ENCODE results near the gene MAP10. TPM values are rescaled to one million over a fixed set of nuclear protein-coding genes. Genes with fewer than 3 reads are reported as not detected.
"Not testable (repeated sequence)": the region's sequence is repeated elsewhere in the genome, so short reads cannot be mapped to it uniquely, and the experiment has no call there.

Gene MAP10, protein sequence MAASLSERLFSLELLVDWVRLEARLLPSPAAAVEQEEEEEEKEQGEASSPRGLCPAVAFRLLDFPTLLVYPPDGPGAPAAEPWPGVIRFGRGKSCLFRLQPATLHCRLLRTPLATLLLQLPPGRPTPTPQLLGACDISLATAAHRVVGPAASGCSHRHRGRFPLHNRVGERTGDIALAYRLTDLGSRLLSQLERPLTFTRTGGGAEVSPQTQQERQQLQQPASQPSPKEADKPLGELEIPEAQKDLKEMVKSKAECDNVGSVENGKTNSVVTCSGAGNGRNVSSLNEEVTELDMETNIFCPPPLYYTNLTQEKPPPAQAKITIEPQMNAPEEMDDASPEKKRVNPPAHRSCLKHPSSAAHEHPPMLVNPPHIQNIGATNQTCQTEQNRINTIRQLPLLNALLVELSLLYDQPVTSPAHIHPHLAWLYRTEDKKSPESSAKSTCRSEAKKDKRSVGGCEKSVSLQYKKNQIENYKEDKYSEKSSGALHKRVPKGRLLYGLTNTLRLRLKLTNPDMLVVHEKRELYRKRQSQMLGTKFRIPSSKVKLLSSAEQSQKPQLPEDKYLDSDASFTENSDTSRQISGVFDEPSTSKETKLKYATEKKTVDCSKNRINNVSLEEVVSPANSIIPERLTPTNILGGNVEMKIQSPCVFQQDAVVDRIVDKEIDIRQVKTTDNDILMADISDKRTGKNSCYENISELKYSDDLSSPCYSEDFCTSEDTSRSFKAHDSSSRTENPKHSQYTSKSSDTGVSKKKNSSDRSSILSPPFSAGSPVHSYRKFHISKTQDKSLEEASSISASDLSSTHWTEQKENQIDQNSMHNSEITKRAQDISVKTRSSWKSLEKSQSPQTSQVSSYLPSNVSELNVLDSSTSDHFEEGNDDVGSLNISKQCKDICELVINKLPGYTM
- polyA plus RNA-seq (ENCODE audit: insufficient read length) = 2.9 TPM

GRCh38 chr1:232805269-232806185 lies at the start of gene MAP10:
Gene MAP10, plus strand, starts transcription at chr1:232805416. Its CDS starts 34 bp downstream, at chr1:232805450.
- peak; percentile 73 for DNase-seq

GRCh38 chr1:232764458-232765251 lies 40.6 kb upstream of the MAP10 start:
- DNase-seq = no peak

- no peak for DNase-seq
Measured at GRCh38 chr1:232765542-232765941, 39.7 kb upstream of the MAP10 start.

DNA sequence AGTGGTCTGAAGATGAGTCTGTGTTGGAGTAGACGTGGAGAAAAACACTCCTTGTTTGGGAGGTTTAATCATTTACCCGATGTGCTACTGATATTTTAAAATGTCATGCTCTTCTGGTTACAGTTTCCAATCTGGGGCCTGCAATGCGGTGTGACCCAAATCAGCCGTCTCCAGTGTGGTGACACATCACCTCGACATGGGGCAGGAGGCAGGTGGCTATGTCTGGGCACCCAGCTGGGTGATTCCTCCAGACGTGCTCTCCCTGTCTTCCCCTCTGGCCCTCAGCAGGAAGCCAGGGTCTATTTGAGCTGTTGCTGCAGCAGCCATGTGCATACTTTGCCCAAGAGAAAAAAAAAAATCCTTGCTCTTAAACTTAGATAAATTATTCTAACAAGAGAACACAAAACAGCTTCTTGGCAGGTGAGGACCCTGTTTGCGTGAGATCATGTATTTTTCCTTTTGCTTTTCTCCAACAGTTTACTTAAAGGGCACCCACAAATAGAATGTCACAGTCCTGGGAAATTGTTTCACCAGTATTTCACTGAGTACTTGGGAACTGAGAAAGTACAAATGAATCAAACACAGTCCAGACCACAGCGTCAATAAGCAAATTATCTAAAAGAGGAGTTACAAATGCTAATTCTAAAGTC lies 38.9 kb upstream of the MAP10 start:
- DNase-seq = no peak

DNA sequence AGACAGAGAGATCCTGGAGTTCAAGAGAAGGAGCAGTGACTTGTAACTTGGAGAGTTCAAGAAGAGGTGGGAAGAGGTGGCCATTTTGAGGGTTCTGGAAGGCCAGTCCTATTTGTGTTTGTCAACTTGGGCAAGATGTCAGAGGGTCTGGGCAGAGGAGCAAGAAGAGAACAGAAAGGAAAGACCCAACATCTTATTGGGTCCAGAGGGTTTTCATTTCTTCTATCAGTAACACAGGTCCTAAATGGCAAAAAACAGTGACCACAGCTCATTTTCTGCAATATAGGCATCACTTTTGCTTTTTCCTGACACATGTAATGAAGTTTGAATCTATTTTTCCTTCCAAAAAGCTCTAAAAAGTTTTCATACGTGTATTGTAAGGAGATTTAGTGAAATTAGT lies 38.3 kb upstream of the MAP10 start:
- DNase-seq = no peak

GRCh38 chr1:232767305-232768074 lies 37.7 kb upstream of the MAP10 start:
- peak; percentile 19 for DNase-seq

DNA sequence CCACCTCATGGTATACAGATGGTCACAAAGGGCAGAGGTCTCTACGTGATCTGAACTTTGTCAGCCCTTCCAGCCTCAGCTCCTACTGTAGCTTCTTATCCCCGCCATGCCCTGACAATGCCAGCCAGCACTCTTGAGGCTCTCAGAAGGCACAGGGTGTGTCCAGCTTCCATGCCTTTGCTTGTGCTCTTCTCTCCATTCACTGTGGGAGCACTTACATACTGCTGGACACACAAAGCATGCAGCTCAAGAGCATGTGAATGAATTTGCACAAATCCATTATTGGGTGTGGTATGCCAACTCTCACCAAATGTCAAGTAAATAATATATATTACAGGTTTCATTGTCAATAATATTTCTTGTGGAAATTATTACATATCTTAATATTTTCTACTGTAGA lies 36.4 kb upstream of the MAP10 start:
- DNase-seq = no peak

DNA sequence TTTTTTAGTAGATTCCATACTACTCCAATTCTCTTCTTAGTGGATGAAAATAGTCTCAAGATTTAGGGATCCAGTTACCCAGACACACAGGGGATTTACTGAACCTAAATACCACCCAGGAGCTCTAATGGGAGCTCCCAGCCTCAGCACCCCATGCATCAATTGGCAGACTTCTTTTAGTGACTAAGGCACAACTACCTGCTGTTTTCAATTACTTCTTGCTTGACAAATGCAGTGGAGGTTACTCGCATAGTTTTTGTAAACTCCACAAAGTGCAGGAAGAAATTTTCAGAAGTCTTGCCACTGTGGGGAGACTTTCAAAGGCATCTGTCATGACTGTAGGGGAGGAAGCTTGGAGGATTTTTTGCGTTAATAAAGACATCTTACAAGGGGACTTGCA lies 35.5 kb upstream of the MAP10 start:
- DNase-seq = no peak

- no peak for DNase-seq
Measured at GRCh38 chr1:232773752-232774151, 31.5 kb upstream of the MAP10 start.

DNA sequence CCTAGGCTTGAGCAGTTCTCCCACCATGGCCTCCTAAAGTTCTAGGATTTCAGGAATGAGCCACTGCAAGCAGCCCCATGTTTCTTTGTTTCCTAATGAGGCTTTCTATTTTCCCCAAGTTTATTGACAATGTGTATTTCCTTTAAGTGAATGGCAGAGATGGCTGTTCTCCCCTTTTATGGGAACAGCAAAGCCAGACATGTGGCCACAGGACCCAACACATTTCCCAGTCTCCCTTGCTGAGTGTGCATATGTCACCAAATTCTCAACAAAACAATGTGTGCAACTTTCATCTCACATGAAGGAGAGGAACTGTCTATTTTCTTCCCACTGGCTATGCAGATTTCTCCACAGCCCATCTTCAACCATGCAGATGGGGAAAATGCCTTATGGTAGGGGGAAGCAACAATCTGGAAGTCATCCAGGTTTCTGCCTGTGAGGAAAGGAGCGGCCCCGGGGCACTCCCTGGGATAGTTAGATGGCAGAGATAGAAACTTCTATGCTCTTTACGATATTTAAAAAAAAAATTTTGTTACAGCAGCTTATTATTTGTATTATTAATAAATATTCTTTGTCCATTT lies 28.6 kb upstream of the MAP10 start:
- DNase-seq = no peak

DNA sequence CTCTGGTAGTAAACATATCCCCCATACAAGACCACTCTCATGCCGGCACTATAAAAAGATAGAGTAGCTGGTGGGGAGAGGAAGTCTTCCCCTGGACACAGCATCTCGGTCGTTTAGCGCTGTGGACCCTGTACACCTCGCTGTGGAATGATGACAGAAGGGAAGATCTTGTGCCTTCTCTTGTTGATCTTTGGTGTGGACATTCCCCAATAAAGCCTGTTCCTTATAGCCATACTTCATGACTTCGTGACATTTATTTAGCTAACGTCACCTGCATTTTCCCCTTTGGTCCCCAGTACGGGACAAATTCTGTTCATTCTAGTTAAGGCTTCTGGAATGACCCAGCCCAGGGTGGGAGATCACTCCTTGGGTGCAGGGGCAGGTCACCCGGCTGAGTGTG lies 24.9 kb upstream of the MAP10 start:
- no peak for DNase-seq

GRCh38 chr1:232784794-232785193 lies 20.4 kb upstream of the MAP10 start:
- no peak for DNase-seq

DNA sequence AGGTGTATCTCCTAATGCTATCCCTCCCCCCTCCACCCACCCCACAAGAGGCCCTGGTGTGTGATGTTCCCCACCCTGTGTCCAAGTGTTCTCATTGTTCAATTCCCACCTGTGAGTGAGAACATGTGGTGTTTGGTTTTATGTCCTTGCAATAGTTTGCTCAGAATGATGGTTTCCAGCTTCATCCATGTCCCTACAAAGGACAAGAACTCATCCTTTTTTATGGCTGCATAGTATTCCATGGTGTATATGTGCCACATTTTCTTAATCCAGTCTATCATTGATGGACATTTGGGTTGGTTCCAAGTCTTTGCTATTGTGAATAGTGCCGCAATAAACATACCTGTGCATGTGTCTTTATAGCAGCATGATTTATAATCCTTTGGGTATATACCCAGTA lies 19.6 kb upstream of the MAP10 start:
- not testable (repeated sequence) for DNase-seq

GRCh38 chr1:232786845-232787455 lies 18.3 kb upstream of the MAP10 start:
- DNase-seq = no peak

GRCh38 chr1:232788235-232788872 lies 16.9 kb upstream of the MAP10 start:
- no peak for DNase-seq

GRCh38 chr1:232789651-232790050 lies 15.6 kb upstream of the MAP10 start:
- no peak for DNase-seq

DNA sequence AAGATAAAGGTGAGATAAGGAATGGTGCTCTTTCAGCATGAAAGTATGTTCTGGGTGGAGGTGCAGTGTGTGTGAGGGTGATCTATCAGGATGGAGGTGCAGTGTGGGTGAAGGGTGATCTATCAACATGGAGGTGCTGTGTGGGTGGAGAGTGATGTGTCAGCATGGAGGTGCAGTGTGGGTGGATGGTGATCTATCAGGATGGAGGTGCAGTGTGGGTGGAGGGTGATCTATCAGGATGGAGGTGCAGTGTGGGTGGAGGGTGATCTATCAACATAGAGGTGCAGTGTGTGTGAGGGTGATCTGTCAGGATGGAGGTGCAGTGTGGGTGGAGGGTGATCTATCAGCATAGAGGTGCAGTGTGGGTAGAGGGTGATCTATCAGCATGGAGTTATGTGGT lies 12.3 kb upstream of the MAP10 start:
- no peak for DNase-seq

- no peak for DNase-seq
Measured at GRCh38 chr1:232793944-232794343, 11.3 kb upstream of the MAP10 start.

- no peak for DNase-seq
Measured at GRCh38 chr1:232795497-232796053, 9.6 kb upstream of the MAP10 start.
